GM12865 (cell line): ENCODE results near the gene SLC2A9.
"Not testable (repeated sequence)": the region's sequence is repeated elsewhere in the genome, so short reads cannot be mapped to it uniquely, and the experiment has no call there.

Experiments
- DNase-seq: peaks from one replicate; pipeline ENCODE4 v3.0.0; 2010; ENCODE audit warnings: low read depth
- H3K4me3 ChIP-seq: 2 replicates; pipeline ENCODE4 v1.5.1; 2011; ENCODE audit warnings: mild to moderate bottlenecking, low read depth, low read length, control low read depth
- CTCF ChIP-seq: IDR thresholded peaks from 2 replicates; pipeline ENCODE4 v1.5.1; 2011; ENCODE audit warnings: low read length, control low read depth, low read depth, inconsistent platforms; ENCODE audit not compliant: insufficient read depth; ENCODE audit errors: missing control alignments

SLC2A9 gene

DNA sequence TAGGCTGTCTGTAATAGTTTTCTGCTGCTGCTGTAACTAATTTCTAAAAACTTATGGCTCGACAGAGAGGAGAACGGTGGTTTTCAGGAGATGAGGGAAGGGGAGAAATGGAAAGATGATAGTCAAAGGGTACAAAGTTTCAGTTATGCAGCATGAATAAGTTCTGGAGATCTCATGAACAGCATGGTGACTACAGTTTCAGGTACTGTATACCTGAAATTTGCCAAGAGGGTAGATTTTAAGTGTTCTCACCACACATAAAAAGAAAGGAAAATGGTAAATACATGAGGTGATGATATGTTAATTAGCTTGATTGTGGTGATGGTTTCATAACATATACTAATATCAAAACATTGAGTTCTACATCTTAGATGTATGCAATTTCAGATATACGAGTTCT lies 205.0 kb downstream of the SLC2A9 start:
- TF ChIP-seq CTCF = no peak
- no peak overlapping the region for H3K4me3 ChIP-seq
- no peak for DNase-seq

DNA sequence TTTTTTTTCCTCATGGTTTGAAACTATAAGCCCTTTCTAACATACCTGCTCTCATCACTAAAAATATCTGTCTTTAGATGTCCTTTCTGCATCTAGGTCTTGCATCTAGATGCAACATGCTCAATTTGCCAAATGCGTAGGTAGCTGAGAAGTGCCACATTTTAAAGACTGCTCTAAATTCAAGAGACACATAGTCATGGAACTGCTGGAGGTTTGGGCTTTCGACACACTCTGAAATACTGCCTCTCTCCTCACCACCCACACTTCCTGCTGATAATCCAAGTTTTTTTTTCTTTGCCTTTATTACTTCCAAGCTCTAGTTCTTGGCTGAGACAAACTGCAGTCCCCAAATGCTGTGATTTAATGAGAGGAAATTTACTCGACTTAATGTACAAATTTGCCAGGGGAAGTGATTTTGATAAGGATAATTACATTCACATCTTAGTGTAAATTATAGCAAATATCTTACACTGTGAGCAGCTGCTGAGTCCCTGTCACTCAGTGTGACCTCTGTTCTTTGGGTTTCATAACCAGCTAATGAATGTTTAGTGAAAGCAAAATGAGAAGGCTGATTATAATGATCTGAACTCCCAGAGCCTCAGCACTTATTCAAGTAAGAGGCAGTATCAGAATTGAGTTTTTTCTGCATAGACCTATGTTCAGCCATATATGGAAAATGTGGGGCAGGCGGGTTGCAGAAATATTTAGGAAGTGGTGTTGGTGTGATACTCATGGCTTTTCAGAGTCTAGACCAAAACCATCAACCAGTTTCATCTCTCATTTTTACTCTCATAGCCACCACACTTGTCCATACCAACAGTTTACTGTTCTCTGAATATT lies 208.6 kb downstream of the SLC2A9 start:
- peak; percentile 66 for DNase-seq
- H3K4me3 ChIP-seq = no peak overlapping the region
- TF ChIP-seq CTCF = no peak

- no peak for TF ChIP-seq CTCF
- no peak for DNase-seq
- H3K4me3 ChIP-seq = no peak overlapping the region
These were observed 209.5 kb downstream of the SLC2A9 start for GRCh38 chr4:9811806-9812205.

- TF ChIP-seq CTCF = no peak
- DNase-seq = peak; percentile 22
- no peak overlapping the region for H3K4me3 ChIP-seq
These were observed 213.2 kb downstream of the SLC2A9 start for GRCh38 chr4:9808077-9808476.

DNA sequence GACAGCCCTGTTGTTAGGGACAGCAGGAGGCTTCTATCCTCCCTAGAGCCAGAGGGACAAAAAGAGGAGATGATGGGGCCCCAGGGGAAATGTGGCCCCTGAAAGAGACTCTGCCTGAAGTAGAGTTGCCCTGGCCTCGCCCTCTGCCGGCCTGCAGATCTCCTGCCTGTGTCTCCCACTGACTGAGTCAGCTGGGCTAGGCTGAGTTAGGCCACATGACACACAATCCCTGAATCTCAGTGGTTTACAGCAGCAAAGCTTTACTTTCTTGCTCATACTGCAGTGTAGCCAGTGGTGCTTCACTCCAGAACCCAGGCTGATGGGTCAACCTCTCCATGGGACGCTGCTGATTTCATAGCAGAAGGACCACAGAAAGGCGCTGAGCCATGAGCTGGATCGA lies 216.4 kb downstream of the SLC2A9 start:
- no peak for DNase-seq
- TF ChIP-seq CTCF = no peak
- no peak overlapping the region for H3K4me3 ChIP-seq

DNA sequence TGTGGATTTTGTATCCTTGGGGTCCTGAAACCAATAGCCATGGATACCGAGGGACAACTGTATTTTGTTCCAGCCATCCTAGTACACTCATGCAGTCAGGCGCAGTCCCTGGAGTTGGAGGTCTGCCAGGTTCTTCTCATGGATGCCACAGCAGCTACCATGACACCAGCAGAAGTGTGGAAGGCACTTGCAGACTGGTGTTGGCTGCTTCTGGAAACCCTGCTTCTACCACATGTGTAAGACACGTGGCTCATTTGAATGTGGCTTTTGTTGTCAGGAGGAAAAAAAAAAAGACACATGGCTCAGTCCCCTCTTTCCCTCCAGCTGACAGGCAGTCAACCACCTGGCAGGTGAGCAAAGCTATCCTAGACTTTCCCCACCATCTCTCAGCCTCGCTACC lies 220.4 kb downstream of the SLC2A9 start:
- no peak for TF ChIP-seq CTCF
- peak; percentile 6 for DNase-seq
- H3K4me3 ChIP-seq = no peak overlapping the region

DNA sequence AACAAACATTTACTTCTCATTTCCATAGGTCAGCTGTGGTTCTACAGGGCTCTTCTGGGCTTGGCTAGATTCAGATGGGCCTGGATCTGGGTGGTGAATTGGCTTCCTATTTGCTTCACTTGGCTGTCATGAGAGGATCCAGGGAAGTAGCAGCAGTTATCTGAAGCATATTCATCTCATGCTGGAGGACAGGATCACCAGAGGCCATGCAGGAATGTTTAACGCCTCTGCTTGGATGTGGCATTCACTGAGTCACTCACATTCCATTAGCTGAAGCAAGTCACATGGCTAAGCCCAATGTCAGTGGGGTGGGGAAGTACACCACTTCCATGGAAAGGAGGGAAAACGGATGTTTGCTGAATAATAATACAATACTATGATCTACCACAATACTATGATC lies 224.7 kb downstream of the SLC2A9 start:
- DNase-seq = not testable (repeated sequence)

More for the DNA sequence above, 224.7 kb downstream of the SLC2A9 start:
- not testable (repeated sequence) for H3K4me3 ChIP-seq
